Body of pancreas (tissue), 4 donors: Measurements from ENCODE around the gene DAPK2. TPM values are rescaled to one million over a fixed set of nuclear protein-coding genes. Genes with fewer than 3 reads are reported as not detected.

ENCODE experiments used
- ATAC-seq: fragments of 150-250 bp; one replicate; pipeline ENCODE4 v1.9.1; 2016
- DNase-seq, 4 donors: peaks; one replicate each; pipeline ENCODE4 v3.0.0-alpha.2; 2019
- H3K27ac ChIP-seq, 4 donors: fragments of 200-600 bp; sonication (generic); 1 replicate in 3 of 4; 2 replicates in 1 of 4; pipeline versions ENCODE4 v1.5.1 to v1.6.1; 2016 to 2019; ENCODE audit warnings: mild to moderate bottlenecking in 1 of 4, mixed read lengths in 1 of 4, moderate library complexity in 1 of 4
- H3K27me3 ChIP-seq, 2 donors: fragments of 200-600 bp; sonication (generic); one replicate each; pipeline ENCODE4 v1.6.0; 2016; ENCODE audit warnings: mild to moderate bottlenecking in 1 of 2
- H3K36me3 ChIP-seq, 2 donors: fragments of 200-600 bp; sonication (generic); replicated peaks in 1 of 2; 2 replicates each; pipeline ENCODE4 v1.5.1; 2016; ENCODE audit warnings: low read depth in 2 of 2; ENCODE audit not compliant: insufficient read depth in 1 of 2
- H3K4me1 ChIP-seq: fragments of 200-600 bp; sonication (generic); one replicate; pipeline ENCODE4 v1.6.0; 2016
- H3K4me3 ChIP-seq, 2 donors: fragments of 200-600 bp; sonication (generic); 1 replicate in 1 of 2; 2 replicates in 1 of 2; pipeline ENCODE4 v1.5.1; 2016 to 2019
- H3K9me3 ChIP-seq, 3 donors: fragments of 200-600 bp; sonication (generic); 1 replicate in 2 of 3; 2 replicates in 1 of 3; pipeline ENCODE4 v1.5.1; 2016
- POLR2A ChIP-seq, 3 donors: fragments of 450-650 bp; IDR thresholded peaks; one replicate each; pipeline ENCODE4 v1.6.1; 2016; ENCODE audit warnings: antibody characterized with exemption in 3 of 3, mild to moderate bottlenecking in 2 of 3
- WGBS, 2 donors: methylation state at CpG; one replicate each; pipeline ENCODE4 v1.1.5; 2017; 5-methylcytosine and 5-hydroxymethylcytosine counted together
- intact Hi-C: fragments of 100-400 bp; cut with DNase I; formaldehyde crosslinking; loops from one replicate; pipeline ENCODE4 v1.15.1; 2023
- total RNA-seq, 2 donors: library from RNA; depleted of rRNA; stranded (reverse); fragments of >200 nt; gene quantifications; one replicate each; pipeline ENCODE4 v1.1.0, GENCODE V29; 2016
- TF ChIP-seq, protein P1 (sequence below), 7 experiments: fragments of 450-650 bp in 4 of 7; fragments of 200-600 bp in 3 of 7; sonication (generic) in 3 of 7; IDR thresholded peaks; one replicate each; pipeline ENCODE4 v1.5.1; 2016 to 2019; ENCODE audit warnings: antibody characterized with exemption in 7 of 7

Gene DAPK2
- total RNA-seq, 2 donors from 2014 or later = 2.9 to 5.9 TPM

DNA sequence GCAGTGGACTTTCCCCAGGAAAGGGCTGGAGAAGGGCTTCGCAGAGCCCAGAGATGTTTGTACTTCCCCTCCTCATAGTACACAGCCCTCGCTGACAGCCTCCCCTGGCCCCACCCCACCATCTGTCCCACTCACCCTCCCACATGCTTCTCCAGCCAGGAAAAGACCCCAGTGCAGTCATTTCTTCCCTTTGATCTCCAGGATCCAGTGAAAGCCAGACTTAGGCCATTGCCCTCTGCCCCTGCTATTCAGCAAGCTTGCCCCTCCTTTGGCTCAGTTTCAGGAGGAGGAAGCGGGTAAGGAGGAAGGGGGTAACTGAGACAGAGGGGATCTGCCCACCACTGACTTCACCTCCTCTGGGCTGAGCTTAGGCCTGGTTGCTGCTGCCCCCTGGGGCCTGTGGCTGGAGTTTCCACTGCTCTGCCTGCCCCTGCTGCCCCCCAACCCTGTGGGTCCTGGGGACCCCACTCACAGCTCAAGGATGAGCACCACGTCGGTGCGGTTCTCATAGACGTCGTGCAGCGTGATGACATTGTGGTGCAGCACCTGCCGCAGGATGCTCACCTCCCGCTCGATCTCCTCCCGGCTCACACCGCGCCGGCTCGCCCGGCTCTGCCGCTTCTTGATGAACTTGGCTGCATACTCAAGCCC lies 63.1 kb downstream of the DAPK2 start:
- H3K27me3 ChIP-seq = no peaks in the 10 kb centered on the region
- 91 to 94% methylated on average over 17 to 19 of the region's 19 CpGs for WGBS, 2 donors
- peak in 1 of 4 donors; percentile 5 for DNase-seq
- TF ChIP-seq, protein P1, sequence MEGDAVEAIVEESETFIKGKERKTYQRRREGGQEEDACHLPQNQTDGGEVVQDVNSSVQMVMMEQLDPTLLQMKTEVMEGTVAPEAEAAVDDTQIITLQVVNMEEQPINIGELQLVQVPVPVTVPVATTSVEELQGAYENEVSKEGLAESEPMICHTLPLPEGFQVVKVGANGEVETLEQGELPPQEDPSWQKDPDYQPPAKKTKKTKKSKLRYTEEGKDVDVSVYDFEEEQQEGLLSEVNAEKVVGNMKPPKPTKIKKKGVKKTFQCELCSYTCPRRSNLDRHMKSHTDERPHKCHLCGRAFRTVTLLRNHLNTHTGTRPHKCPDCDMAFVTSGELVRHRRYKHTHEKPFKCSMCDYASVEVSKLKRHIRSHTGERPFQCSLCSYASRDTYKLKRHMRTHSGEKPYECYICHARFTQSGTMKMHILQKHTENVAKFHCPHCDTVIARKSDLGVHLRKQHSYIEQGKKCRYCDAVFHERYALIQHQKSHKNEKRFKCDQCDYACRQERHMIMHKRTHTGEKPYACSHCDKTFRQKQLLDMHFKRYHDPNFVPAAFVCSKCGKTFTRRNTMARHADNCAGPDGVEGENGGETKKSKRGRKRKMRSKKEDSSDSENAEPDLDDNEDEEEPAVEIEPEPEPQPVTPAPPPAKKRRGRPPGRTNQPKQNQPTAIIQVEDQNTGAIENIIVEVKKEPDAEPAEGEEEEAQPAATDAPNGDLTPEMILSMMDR (IDR thresholded peaks at IDR 0.05) = no peak
- TF ChIP-seq POLR2A (IDR thresholded peaks at IDR 0.05) = no peak
- H3K36me3 ChIP-seq = no peaks in the 10 kb centered on the region
- H3K9me3 ChIP-seq = no peaks in the 10 kb centered on the region
- no peak overlapping the region for H3K4me3 ChIP-seq
- intact Hi-C loops = no loop called here
- peaks cover 22% of the 10 kb centered on the region for H3K4me1 ChIP-seq
- no peak overlapping the region for H3K27ac ChIP-seq
- no peak for ATAC-seq

DNA sequence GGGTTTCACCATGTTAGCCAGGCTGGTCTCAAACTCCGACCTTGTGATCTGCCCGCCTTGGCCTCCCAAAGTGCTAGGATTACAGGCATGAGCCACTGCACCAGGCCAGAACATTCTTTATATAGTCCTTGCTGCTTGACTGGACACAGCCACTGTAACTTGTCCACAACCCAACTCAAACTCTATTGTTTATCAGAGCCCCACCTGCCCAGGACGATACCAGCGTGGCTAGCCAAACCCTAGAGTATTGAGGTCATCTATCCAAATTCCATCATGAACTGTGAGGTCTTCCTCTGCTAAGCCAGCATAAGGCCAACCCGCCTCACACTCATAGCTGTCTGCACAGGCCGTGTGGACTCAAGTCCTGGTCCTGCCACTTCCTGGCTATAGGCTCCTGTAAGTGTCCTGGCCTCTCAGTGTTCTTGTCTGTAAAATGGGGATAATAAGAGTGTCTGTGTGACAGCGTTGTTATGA lies 63.9 kb downstream of the DAPK2 start:
- TF ChIP-seq POLR2A (IDR thresholded peaks at IDR 0.05) = no peak
- TF ChIP-seq, protein P1 (IDR thresholded peaks at IDR 0.05) = no peak
- Histone ChIP-seq H3K4me1 (peaks cover 22% of the 10 kb centered on the region), H3K27ac (no peak overlapping the region), H3K9me3 (no peaks in the 10 kb centered on the region), H3K4me3 (no peak overlapping the region), H3K36me3 (no peaks in the 10 kb centered on the region), H3K27me3 (no peaks in the 10 kb centered on the region)
- DNase-seq = peak in 1 of 4 donors; percentile 1
- 79 to 90% methylated on average over 7 of the region's 7 CpGs for WGBS, 2 donors
- ATAC-seq = no peak
- intact Hi-C loops = no loop called here

DNA sequence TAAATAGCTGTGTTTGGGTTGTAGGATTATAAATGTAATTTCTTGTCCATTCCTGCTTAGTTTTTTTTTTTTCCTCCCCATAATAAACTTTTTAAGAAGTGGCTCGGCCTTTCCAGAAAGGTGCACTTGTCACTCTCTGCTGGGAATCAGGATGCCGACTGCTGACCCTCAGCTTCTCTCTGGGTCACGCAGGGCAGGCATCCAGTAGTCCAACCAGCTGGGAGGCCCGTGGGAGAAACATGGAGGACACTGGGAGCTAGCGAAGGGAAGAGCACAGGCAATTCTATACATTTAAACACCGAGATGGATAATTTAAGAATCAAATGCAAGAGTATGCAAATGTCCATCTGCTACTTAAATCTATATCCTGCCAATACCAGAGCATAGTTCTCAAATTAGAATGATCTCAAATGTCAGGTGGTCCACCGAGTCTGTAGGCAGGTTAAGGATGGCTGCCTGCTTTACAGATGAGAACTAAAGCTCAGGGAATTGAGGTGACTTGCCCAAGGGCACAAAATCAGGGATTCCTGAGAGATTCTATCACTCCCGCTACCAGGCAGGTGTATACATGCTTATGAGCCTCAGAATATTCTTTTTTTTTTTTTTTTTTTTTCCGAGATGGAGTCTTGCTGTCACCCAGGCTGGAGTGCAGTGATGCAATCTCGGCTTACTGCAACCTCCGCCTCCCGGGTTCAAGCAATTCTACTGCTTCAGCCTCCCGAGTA lies 64.5 kb downstream of the DAPK2 start:
- Histone ChIP-seq H3K27ac (no peak overlapping the region), H3K4me1 (peaks cover 22% of the 10 kb centered on the region), H3K36me3 (no peaks in the 10 kb centered on the region), H3K4me3 (no peak overlapping the region), H3K27me3 (no peaks in the 10 kb centered on the region), H3K9me3 (no peaks in the 10 kb centered on the region)
- ATAC-seq (no peak), DNase-seq (peak in 1 of 4 donors; percentile 7)
- TF ChIP-seq POLR2A (IDR thresholded peaks at IDR 0.05) = no peak
- TF ChIP-seq, protein P1 (IDR thresholded peaks at IDR 0.05) = no peak
- intact Hi-C loops = no loop called here
- WGBS, 2 donors = 93% methylated on average over 13 of the region's 13 CpGs

DNA sequence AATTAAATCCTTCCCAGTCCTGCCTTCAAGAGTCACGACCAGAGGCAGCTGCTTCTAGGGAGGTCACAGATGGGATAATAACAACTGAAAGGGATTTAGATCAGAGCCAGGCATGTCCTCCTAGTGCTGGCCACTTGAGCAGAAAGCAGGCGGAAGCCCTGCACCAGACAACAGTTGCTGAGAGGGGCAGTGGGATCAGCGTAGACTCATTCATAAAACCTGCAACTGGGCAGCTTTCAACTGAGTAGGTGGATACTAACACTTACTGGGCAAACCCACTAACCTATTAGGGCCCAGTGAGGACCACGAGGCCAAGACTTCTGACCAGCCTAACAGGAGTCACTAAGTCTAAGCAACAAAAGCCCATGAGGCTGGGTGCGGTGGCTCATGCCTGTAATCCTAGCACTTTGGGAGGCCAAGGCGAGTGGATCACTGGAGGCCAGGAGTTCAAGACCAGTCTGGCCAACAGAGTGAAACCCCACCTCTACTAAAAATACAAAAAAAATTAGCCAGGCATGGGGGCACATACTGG lies 67.0 kb downstream of the DAPK2 start:
- H3K4me3 ChIP-seq = no peak overlapping the region
- peaks cover 5% of the 10 kb centered on the region for H3K4me1 ChIP-seq
- TF ChIP-seq POLR2A (IDR thresholded peaks at IDR 0.05) = no peak
- TF ChIP-seq, protein P1 (IDR thresholded peaks at IDR 0.05) = no peak
- no peak for DNase-seq
- H3K27me3 ChIP-seq = no peaks in the 10 kb centered on the region
- intact Hi-C loops = no loop called here
- H3K36me3 ChIP-seq = no peaks in the 10 kb centered on the region
- no peak for ATAC-seq
- WGBS, 2 donors = 79 to 92% methylated on average over 4 to 6 of the region's 6 CpGs
- H3K27ac ChIP-seq = no peak overlapping the region
- H3K9me3 ChIP-seq = no peaks in the 10 kb centered on the region
